GM12873 (cell line): ENCODE measurements around the gene MAB21L2.

Experiments used
- TF ChIP-seq, protein P1 (sequence below): IDR thresholded peaks from 2 replicates; pipeline ENCODE4 v1.5.1; 2012; ENCODE audit warnings: low read depth, mild to moderate bottlenecking, moderate library complexity, low read length, control low read depth; ENCODE audit not compliant: insufficient read depth; ENCODE audit errors: missing control alignments

MAB21L2 gene

DNA sequence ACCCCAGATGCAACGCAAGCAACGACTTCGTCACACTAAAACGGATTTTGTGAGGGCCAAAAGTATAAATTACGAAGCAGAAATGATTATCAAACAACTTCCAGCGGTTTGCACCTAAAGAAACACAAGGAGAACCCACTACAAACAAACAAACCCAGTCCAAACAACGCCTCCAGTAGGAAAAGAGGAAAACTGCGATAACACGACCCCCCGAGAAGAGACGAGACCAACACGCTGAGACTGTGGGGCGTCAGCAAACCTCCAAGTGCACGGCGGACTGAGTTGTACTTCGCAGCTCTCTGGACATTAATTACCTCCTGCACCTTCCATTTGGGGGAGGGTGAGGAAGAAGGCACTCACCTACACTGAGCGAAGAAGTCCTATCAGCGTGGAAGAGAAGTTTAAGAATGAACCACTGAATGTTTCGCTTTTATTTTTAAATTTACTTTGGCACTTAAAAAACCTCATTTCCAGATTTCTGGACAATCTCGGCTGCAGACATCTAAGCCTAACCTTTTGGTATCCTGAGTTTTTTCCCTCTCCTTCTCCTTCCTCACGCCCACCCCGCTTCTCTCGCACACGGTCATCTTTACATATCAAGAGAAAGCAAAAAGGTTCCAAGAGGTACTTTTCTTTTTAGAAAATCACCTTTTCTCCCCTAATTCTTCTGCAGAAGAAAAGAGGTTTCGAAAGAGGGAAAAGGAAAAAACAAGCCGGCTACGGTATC, at the start of gene MAB21L2:
Gene MAB21L2 (plus strand): TSS at position 6 of the 727 bp plus-strand sequence. CDS start 879 bp downstream, outside the sequence.
- TF ChIP-seq, protein P1, sequence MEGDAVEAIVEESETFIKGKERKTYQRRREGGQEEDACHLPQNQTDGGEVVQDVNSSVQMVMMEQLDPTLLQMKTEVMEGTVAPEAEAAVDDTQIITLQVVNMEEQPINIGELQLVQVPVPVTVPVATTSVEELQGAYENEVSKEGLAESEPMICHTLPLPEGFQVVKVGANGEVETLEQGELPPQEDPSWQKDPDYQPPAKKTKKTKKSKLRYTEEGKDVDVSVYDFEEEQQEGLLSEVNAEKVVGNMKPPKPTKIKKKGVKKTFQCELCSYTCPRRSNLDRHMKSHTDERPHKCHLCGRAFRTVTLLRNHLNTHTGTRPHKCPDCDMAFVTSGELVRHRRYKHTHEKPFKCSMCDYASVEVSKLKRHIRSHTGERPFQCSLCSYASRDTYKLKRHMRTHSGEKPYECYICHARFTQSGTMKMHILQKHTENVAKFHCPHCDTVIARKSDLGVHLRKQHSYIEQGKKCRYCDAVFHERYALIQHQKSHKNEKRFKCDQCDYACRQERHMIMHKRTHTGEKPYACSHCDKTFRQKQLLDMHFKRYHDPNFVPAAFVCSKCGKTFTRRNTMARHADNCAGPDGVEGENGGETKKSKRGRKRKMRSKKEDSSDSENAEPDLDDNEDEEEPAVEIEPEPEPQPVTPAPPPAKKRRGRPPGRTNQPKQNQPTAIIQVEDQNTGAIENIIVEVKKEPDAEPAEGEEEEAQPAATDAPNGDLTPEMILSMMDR, result no peak

DNA sequence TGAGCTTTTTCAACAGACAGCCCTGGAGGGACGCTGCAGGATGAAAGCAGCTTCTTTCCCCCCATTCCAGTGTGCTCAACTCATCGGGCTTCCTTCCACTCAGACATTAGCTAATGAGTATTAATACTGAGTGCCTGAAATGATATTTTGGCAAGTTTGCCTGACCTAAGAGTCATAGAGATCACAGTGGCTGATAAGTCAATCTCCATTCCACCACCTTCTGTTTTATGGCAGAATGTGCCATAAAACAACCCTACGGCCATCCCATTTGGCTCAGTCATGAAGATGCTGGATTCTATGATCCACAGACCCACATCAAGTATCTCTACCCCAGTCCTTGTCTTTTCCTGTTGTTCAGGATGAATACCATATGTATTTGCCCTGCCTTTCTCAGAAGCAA, 48.3 kb upstream of the MAB21L2 start:
- TF ChIP-seq, protein P1, result no peak

DNA sequence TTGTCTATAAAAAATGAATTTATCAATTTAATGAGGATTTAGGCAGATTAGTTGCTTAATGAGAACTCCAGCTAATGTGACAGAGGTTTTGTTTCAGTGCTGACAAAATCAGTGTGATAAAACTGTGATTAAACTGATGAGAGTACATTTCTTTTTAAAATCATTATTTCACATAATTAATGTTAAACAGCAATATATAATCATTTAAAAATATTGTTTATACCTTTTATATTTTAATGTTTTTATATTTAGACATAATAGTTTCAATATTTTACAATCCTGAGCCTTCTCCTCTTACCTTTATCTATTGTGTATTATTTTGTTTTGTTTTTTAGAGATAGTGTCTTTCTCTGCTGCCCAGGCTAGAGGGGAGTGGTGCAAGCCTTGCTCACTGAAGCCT, 47.1 kb upstream of the MAB21L2 start:
- TF ChIP-seq, protein P1, result no peak

DNA sequence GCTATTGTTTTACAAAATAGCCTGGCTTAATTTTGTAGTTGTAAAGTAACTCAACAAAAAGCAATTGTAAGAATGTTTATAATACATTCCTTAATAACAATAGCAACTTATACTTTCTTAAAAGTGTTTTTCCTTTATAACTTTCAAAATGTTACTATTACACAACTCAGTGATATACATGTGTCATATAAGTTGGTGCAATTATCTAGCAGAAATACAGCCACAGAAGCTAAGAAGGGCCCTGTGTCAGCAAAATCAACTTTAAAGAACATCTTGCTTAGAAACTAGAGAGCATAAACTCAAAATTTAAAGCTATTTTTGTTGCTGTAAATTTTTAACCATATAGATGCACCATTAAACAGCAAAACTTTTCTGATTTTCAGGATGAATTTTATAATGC, 41.4 kb upstream of the MAB21L2 start:
- TF ChIP-seq, protein P1, result no peak

DNA sequence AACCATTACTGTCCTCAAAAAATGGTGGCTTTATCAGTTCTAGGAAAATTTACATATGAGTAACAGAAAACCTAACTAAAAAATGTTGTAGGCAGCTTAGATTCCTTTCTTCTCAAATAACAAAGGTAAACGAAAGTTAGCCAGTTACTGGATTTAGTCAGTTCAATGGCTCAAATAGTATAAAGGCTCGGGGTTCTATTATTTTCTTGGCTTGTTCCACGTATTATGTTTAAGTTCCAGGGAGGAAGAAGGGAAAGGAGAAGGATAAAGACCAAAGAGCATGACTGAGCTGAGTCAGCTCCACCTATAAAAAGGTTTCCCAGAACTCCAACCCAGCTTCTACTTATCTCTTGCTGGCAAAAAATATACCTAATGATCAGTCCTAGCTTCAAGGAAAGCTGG, 41.0 kb upstream of the MAB21L2 start:
- TF ChIP-seq, protein P1, result no peak

DNA sequence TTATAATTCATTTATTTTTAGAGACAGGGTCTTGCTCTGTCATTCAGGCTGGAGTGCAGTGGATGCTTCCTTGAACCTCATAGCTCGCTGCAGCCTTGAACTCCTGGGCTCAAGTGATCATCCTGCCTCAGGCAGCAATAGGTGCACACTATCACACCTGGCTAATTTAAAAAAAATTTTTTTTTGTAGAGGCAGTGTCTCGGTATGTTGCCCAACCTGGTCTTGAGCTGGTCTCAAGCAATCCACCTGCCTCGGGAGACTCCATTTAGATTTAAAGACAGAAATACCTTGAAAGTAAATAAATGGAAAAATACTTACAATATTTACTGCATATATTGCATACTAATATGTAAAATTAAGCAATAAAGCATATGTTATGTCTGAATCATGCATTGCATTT, 40.3 kb upstream of the MAB21L2 start:
- TF ChIP-seq, protein P1, result no peak

DNA sequence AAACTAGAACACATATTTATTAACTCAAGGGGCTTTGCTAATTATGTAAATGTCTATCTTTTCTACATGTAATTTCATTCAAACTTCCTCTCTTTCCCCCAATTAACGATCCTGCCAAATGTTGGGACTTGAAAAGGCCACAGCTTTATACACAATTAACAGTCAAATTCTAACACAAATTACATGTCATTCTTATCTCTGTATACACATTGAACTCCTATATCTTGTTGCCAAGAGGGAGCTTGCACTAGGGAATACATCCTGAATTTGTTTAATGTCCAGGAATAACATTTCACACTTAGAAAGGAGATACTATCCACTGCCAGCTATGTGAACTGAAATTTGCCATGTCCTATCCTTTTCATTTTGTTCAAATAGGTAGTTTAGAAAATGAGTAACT, 38.9 kb upstream of the MAB21L2 start:
- TF ChIP-seq, protein P1, result no peak
